ENCODE data around the gene NRXN3. TPM values are rescaled to one million over a fixed set of nuclear protein-coding genes. Genes with fewer than 3 reads are reported as not detected.

The NRXN3 gene
- total and polyA plus RNA-seq, 2 experiments from 2014 or later = 1.0 to 1.8 TPM

GRCh38 chr14:79652513-79653307, 1482.5 kb downstream of the NRXN3 start:
- Histone ChIP-seq H3K4me1 (ENCODE audit: insufficient read depth) (no peaks in the 10 kb centered on the region), H2AFZ (no peak overlapping the region), H3K9me2 (ENCODE audit: insufficient read depth) (no peaks in the 10 kb centered on the region), H4K20me1 (replicated peaks; ENCODE audit: insufficient read depth) (no peaks in the 10 kb centered on the region), H3K27me3 (ENCODE audit: insufficient read depth) (no peaks in the 10 kb centered on the region), H3K4me3 (no peak overlapping the region), H3K79me2 (replicated peaks; ENCODE audit: insufficient read depth) (no peaks in the 10 kb centered on the region), H3K27ac (ENCODE audit: low read depth) (no peak overlapping the region), H3K4me2 (no peak overlapping the region), H3K36me3 (ENCODE audit: insufficient read depth) (no peaks in the 10 kb centered on the region), H3F3A (replicated peaks; ENCODE audit: low read depth) (no peaks in the 10 kb centered on the region)
- DNase-seq (ENCODE audit: low spot score) = no peak
- H3K4me3 Mint-ChIP-seq = no peak overlapping the region
- H3K9me3 Mint-ChIP-seq = no peaks in the 10 kb centered on the region; the same call in 2 of the 3 replicates
- H3K27ac Mint-ChIP-seq = no peak overlapping the region
- H3K4me1 Mint-ChIP-seq = no peaks in the 10 kb centered on the region
- peaks cover 2% of the 10 kb centered on the region for H3K27me3 Mint-ChIP-seq (ENCODE audit: insufficient read depth, low read depth, poor library complexity)
- ATAC-seq = no peak
- no peaks in the 10 kb centered on the region for H3K36me3 Mint-ChIP-seq (ENCODE audit: low read depth)
- no peak for TF ChIP-seq EZH2phosphoT487 (IDR thresholded peaks at IDR 0.05; ENCODE audit: unreplicated experiment)
- TF ChIP-seq JUNB (IDR thresholded peaks at IDR 0.05; ENCODE audit: unreplicated experiment) = no peak
- no peak for TF ChIP-seq CTCF (conservative IDR thresholded peaks at IDR 0.05; ENCODE audit: low read depth in 2 of 2)
- no peak for TF ChIP-seq ZNF331 (CRISPR knock-in tag; IDR thresholded peaks at IDR 0.05; ENCODE audit: low read depth)
- no peak for TF ChIP-seq ZNF114 (CRISPR knock-in tag; IDR thresholded peaks at IDR 0.05)
- TF ChIP-seq ZNF462 (CRISPR knock-in tag; IDR thresholded peaks at IDR 0.05) = no peak
- no peak for TF ChIP-seq POLR2AphosphoS5 (IDR thresholded peaks at IDR 0.05; ENCODE audit: low read depth)
- TF ChIP-seq ETS1 (IDR thresholded peaks at IDR 0.05) = no peak
- no peak for TF ChIP-seq NANOG (IDR thresholded peaks at IDR 0.05; ENCODE audit: borderline replicate concordance)
- TF ChIP-seq STAT1 (IDR thresholded peaks at IDR 0.05; ENCODE audit: unreplicated experiment) = no peak
- no peak for TF ChIP-seq EZH2 (IDR thresholded peaks at IDR 0.05; ENCODE audit: low read depth, unreplicated experiment)
- TF ChIP-seq REST (IDR thresholded peaks at IDR 0.05; ENCODE audit: unreplicated experiment) = no peak
- no peak for TF ChIP-seq CREB1 (CRISPR knock-in tag; IDR thresholded peaks at IDR 0.05; ENCODE audit: low read depth)

Measured in GM23338 (cell line).